Gastrocnemius medialis (tissue), 4 donors: ENCODE data around the gene ARRDC3. TPM values are rescaled to one million over a fixed set of nuclear protein-coding genes. Genes with fewer than 3 reads are reported as not detected.
"Not testable (repeated sequence)": the region's sequence is repeated elsewhere in the genome, so short reads cannot be mapped to it uniquely, and the experiment has no call there.

ENCODE experiments used
- ATAC-seq, 2 donors: fragments of 150-250 bp; one replicate each; pipeline ENCODE4 v1.9.1; 2016
- DNase-seq, 2 donors: peaks; one replicate each; pipeline ENCODE4 v3.0.0-alpha.2; 2019
- H3K27ac ChIP-seq, 4 donors: fragments of 200-600 bp; sonication (generic); 1 replicate in 1 of 4; 2 replicates in 3 of 4; pipeline ENCODE4 v1.5.1; 2016 to 2018; ENCODE audit warnings: mild to moderate bottlenecking in 2 of 4, moderate library complexity in 1 of 4
- H3K27me3 ChIP-seq, 3 donors: fragments of 200-600 bp; sonication (generic) in 2 of 3; 1 replicate in 1 of 3; 2 replicates in 2 of 3; pipeline versions ENCODE4 v1.5.1 to v1.6.0; 2016 to 2019; ENCODE audit warnings: mild to moderate bottlenecking in 1 of 3, moderate library complexity in 1 of 3
- H3K36me3 ChIP-seq, 2 donors: fragments of 200-600 bp; sonication (generic) in 1 of 2; one replicate each; pipeline ENCODE4 v1.5.1; 2017 to 2018
- H3K4me1 ChIP-seq, 2 donors: fragments of 200-600 bp; sonication (generic) in 1 of 2; one replicate each; pipeline ENCODE4 v1.5.1; 2016 to 2017; ENCODE audit warnings: mild to moderate bottlenecking in 2 of 2
- H3K4me3 ChIP-seq, 4 donors: fragments of 200-600 bp; sonication (generic) in 3 of 4; 1 replicate in 1 of 4; 2 replicates in 3 of 4; pipeline ENCODE4 v1.5.1; 2016 to 2019; ENCODE audit warnings: mild to moderate bottlenecking in 2 of 4
- H3K9me3 ChIP-seq, 3 donors: fragments of 200-600 bp; sonication (generic) in 2 of 3; 1 replicate in 1 of 3; 2 replicates in 2 of 3; pipeline ENCODE4 v1.5.1; 2016 to 2019
- CTCF ChIP-seq, 5 experiments: fragments of 450-650 bp in 3 of 5; fragments of 200-600 bp in 2 of 5; sonication (generic) in 2 of 5; IDR thresholded peaks in 4 of 5; conservative IDR thresholded peaks in 1 of 5; 1 replicate in 4 of 5; 2 replicates in 1 of 5; pipeline ENCODE4 v1.5.1; 2016 to 2019; ENCODE audit warnings: antibody characterized with exemption in 5 of 5, mild to moderate bottlenecking in 3 of 5, moderate library complexity in 3 of 5
- POLR2A ChIP-seq, 2 donors: fragments of 450-650 bp; IDR thresholded peaks; one replicate each; pipeline ENCODE4 v1.6.1; 2017; ENCODE audit warnings: antibody characterized with exemption in 2 of 2, mild to moderate bottlenecking in 2 of 2, moderate library complexity in 2 of 2
- in situ Hi-C, 4 donors: fragments of 200-750 bp; cut with MboI; loops; one replicate each; pipeline versions ENCODE4 v1.15.0 to v1.8.0; 2017; ENCODE audit warnings: low sequenced_read_pairs in 4 of 4
- intact Hi-C: fragments of 100-400 bp; cut with DNase I; formaldehyde crosslinking; loops from one replicate; pipeline ENCODE4 v1.15.1; 2023; ENCODE audit warnings: low total_unique reads
- total RNA-seq, 4 donors: library from RNA; depleted of rRNA; stranded (reverse); fragments of >200 nt; gene quantifications; one replicate each; pipeline versions ENCODE4 v1.1.0 to v1.2.3, GENCODE V29; 2016

Gene ARRDC3
- total RNA-seq, 4 donors from 2014 or later, result 64.1 to 116 (median 87.7) TPM

GRCh38 chr5:91332267-91333045 is 50.7 kb downstream of the ARRDC3 start:
- intact Hi-C loops, result no loop called here
- Histone ChIP-seq H3K4me1 (peaks cover 0 to 7% of the 10 kb centered on the region in 2 donors), H3K4me3 (no peak overlapping the region), H3K36me3 (no peaks in the 10 kb centered on the region), H3K27ac (no peak overlapping the region), H3K27me3 (no peaks in the 10 kb centered on the region), H3K9me3 (no peaks in the 10 kb centered on the region)
- peak; percentile 58 to 71 for ATAC-seq
- in situ Hi-C loops, result no loop called here
- DNase-seq, result no peak
- no peak for TF ChIP-seq POLR2A (IDR thresholded peaks at IDR 0.05)
- no peak for TF ChIP-seq CTCF (IDR thresholded peaks at IDR 0.05 in 4 of 5, conservative IDR thresholded peaks at IDR 0.05 in 1 of 5)

- Histone ChIP-seq H3K27me3 (no peaks in the 10 kb centered on the region), H3K4me1 (peaks cover 0 to 7% of the 10 kb centered on the region in 2 donors), H3K4me3 (no peak overlapping the region), H3K9me3 (no peaks in the 10 kb centered on the region), H3K36me3 (no peaks in the 10 kb centered on the region), H3K27ac (no peak overlapping the region)
- intact Hi-C loops, result no loop called here
- TF ChIP-seq CTCF (IDR thresholded peaks at IDR 0.05 in 4 of 5, conservative IDR thresholded peaks at IDR 0.05 in 1 of 5) (no peak), POLR2A (IDR thresholded peaks at IDR 0.05) (no peak)
- DNase-seq, result no peak
- no peak for ATAC-seq
- in situ Hi-C loops, result no loop called here
These were observed 51.4 kb downstream of the ARRDC3 start for GRCh38 chr5:91331705-91332104.

GRCh38 chr5:91329283-91329682 is 53.8 kb downstream of the ARRDC3 start:
- DNase-seq, result no peak
- Histone ChIP-seq H3K9me3 (no peaks in the 10 kb centered on the region), H3K4me1 (peaks cover 0 to 7% of the 10 kb centered on the region in 2 donors), H3K27ac (no peak overlapping the region), H3K27me3 (no peaks in the 10 kb centered on the region), H3K4me3 (no peak overlapping the region), H3K36me3 (no peaks in the 10 kb centered on the region)
- ATAC-seq, result no peak
- in situ Hi-C loops, result no loop called here
- TF ChIP-seq POLR2A (IDR thresholded peaks at IDR 0.05) (no peak), CTCF (IDR thresholded peaks at IDR 0.05 in 4 of 5, conservative IDR thresholded peaks at IDR 0.05 in 1 of 5) (no peak)
- intact Hi-C loops, result no loop called here

- intact Hi-C loops, result no loop called here
These were observed 54.4 kb downstream of the ARRDC3 start for GRCh38 chr5:91328743-91329142.

GRCh38 chr5:91322981-91323380 is 60.1 kb downstream of the ARRDC3 start:
- in situ Hi-C loops, H3K4me3 ChIP-seq, H3K27me3 ChIP-seq, H3K9me3 ChIP-seq, ATAC-seq, intact Hi-C loops, H3K4me1 ChIP-seq, DNase-seq, H3K36me3 ChIP-seq, H3K27ac ChIP-seq: not testable (repeated sequence)

More at GRCh38 chr5:91328743-91329142, 54.4 kb downstream of the ARRDC3 start:
- Histone ChIP-seq H3K36me3 (no peaks in the 10 kb centered on the region), H3K4me1 (peaks cover 0 to 7% of the 10 kb centered on the region in 2 donors), H3K27me3 (no peaks in the 10 kb centered on the region), H3K27ac (no peak overlapping the region), H3K4me3 (no peak overlapping the region), H3K9me3 (no peaks in the 10 kb centered on the region)
- no peak for DNase-seq
- ATAC-seq, result no peak
- in situ Hi-C loops, result no loop called here
- TF ChIP-seq CTCF (IDR thresholded peaks at IDR 0.05 in 4 of 5, conservative IDR thresholded peaks at IDR 0.05 in 1 of 5) (no peak), POLR2A (IDR thresholded peaks at IDR 0.05) (no peak)
